ENCODE data around the gene CLEC4G.

GRCh38 chr19:7738023-7738422, 6.1 kb upstream of the CLEC4G start:
- TF ChIP-seq JUND (IDR thresholded peaks at IDR 0.05; ENCODE audit: low read length) (no peak), ZNF274 (IDR thresholded peaks at IDR 0.05; ENCODE audit: borderline replicate concordance, extremely low read depth, low read length) (no peak)

All from H1 (cell line).